ENCODE data around the gene HPD.
"Not testable (repeated sequence)": the region's sequence is repeated elsewhere in the genome, so short reads cannot be mapped to it uniquely, and the experiment has no call there.

HPD gene

DNA sequence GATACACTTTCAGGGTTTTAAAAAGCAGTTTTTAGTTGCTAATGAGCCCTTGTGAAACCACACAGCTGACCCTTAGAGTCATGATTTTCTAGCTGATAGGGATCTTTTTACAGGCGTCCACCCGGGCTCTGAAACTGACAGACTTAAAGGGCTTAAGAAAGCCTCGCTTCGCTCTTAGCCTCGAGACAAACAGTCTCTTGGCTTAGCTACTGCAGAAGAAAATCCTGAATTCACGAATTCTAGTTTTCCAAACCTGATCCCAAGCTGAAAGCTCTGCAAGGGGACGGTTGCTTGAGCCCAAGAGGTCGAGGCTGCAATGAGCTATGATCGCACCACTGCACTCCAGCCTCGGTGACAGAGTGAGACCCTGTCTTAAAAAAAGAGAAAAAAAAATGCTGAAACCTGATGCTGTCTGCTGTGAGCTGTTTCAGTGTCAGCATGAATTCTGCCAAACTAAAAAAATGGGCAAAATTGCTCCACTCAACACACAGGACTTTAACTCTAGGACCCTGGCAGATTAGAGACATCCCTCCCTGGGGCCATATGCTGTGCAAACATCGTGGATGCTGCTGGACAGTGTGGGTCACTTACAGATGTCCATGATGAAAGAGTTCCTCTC is 3.1 kb upstream of the HPD start:
- no peak for DNase-seq

DNA sequence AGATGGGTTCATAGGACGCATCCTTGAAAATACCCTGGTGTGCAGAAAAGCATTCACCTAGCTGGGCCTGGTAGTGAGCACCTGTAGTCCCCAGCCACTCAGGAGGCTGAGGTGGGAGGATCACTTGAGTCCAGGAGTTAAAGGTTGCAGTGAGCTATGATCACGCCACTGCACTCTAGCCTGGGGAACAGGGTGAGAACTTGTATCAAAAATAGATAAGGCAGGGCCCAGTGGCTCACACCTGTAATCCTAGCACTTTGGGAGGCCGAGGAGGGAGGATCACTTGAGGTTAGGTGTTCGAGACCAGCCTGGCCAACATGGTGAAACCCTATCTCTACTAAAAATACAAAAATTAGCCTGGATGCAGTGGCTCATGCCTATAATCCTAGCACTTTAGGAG is 2.0 kb upstream of the HPD start:
- DNase-seq: not testable (repeated sequence)

DNA sequence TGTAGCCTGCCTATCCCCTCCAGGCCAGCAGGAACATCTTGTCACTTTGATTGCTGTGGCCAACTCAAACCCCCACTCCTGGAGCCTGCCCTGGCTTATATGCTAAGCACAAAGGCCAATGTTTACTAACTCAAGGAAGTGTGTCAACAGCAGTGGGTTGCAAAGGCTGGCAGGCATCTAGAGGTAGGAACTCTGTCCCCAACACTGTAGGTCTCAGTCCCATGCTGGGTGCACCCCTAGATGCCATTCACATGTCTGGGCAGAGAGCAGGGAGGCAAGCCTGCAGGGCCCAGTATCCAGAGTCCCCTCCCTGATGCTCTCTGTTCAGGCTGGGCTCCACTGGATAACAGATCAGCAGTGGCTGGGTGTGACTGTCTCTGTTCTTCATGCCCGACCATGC is 1.6 kb upstream of the HPD start:
- DNase-seq: no peak

DNA sequence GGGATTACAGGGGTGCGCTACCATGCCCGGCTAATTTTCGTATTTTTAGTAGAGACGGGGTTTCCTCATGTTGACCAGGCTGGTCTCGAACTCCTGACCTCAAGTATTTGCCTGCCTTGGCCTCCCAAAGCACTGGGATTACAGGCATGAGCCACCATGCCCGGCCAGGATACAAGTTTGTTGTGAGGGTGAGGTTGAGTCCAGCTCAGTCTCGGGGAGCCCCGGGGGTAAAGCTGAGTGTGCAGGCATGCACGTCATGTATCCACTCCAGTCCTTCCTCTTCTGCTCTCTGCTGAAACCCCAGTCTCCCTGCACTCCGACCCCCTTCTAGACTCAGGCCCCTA is 369 bp downstream of the HPD start:
- DNase-seq: no peak

DNA sequence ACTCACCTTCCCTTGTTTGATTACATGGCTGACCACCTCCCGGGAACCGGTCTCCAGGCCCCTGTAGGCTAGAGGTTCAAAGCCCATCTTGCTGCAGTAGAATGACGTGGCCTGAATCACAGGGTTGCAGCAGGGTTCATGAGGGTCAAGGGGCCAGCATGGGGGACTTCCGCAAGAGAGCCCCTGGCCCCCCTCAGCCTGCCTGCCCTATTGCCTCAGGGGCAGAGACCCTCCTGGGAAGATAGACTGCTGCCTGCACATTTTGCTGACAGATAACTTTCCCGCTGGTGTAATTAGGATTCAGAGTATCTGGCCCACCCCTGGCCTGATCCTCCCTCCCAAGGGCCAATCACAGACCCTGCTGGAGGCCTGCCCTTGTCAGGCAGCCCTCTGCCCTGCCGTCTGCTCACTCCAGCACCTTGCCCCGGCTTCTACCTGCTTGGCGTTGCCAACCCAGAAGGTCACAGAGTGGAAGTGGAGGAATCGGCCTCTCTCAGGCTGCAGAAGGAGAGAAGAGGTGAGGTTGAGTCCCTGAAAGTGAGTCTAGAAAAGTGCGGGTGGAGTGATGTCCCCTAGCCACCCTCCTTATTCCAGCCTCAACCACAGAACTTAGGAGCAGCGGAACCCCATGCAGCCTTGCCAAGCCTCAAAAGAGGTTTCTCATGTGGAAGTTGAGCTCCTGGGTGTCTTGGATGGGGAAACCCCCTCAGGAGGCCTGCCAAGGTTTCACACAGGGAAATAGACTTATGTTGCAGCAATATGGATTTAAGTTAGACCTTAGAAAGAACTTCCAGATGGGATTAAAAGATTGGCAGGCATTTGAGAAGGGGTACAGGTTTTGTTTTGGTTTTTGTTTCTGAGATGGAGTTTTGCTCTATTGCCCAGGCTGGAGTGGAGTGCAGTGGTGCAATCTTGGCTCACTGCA is 1.1 kb downstream of the HPD start:
- DNase-seq: peak; percentile 32

DNA sequence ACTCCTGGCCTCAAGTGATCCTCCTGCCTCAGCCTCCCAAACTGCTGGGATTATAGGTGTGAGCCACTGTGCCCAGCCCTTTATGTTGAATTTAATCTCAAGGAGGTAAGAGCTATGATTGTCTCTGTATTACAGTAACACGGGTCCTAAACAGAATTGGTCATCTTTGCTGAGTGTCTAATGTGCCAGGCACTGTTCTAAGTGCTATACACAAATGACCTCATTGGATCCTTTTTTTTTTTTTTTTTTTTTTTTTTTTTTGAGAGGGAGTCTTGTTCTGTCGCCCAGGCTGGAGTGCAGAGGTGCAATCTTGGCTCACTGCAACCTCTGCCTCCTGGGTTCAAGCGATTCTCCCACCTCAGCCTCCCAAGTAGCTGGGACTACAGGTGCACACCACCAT is 6.3 kb downstream of the HPD start:
- not testable (repeated sequence) for DNase-seq

DNA sequence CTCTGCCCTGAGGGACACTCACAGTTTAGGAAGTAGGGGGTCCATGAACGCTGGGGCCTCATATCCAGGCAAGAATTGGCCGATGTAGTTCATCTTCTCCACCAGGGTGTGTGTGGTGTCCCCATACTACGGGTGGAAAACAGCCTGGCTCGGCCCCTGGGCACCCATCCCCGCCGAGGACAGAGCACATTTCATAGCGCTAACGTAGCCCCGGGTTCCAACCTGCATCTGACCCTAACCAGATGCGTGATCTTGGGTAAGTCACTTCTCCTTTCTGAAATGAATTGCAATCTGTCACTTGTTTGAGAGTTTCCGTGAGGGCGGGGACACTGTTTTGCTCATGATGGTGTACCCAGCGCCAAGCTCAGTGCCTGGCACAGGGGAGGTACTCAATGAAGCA is 9.0 kb downstream of the HPD start:
- peak; percentile 36 for DNase-seq

DNA sequence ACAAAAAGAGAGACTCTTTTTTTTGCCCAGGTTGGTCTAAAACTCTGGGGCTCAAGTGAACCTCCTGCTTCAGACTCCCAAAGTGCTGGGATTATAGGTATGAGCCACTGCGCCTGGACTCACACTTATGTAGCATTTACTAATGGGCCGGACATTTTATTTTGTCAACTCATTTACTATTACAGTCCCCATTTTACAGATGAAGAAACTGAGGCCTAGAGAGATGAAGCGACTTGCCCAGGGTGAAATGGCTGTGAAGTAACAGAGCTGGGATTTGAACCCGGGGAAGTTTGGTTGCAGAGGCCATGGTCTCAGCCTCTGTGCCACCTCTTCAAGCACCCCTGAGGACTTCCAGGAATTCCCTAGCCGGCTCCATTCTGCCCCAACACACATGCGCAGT is 9.4 kb downstream of the HPD start:
- no peak for DNase-seq

DNA sequence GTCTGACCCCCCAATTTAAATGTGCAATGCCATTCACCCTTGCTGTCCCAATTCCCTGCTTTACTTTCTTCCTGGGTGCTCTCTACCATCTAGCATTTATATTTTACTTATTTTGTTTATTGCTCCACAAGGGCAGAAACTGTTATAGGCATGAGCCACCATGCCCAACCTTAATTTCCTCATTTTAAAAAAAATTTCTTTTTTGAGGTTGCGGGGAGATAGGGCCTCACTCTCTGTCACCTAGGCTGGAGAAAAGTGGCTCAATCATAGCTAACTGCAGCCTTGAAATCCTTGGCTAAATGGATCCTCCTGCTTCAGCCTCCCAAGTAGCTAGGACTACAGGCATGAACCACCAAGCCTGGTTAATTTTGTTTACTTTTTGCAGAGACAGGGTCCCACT is 13.0 kb downstream of the HPD start:
- DNase-seq: no peak

DNA sequence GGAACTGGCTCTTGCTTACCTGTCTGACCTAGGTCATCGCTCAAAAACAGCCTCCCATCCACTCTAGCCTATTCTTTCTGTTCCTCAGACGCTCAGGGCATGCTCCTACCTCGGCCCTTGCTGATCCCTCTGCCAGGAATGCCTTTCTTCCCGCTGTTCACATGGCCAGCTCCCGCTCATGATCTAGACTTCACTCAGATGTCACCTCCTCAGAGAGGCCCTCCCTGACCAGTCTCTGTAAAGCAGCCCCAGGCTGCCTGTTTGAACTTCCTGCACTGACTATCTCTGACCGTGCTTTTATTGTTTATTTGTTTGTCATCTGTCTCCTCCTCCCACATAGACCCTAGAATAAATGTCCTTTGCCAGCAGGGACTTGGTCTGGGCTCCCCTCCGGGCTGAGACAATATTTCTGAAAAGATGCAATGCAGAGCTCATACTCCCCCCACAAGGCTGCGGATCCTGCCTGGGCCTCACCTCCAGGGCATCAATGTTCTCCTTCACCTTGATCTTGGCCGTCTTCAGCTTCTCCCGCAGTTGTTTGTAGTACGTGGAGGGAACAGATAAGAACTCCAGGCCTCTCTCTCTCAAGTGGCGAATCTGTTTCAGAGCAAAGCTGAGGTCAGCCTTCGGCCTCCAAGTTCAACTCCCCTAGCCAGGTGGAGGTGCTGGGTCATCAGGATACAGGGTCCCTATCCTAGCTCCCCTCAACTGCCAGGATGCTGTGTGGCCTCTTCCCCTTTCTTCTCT is 15.2 kb downstream of the HPD start:
- DNase-seq: no peak

DNA sequence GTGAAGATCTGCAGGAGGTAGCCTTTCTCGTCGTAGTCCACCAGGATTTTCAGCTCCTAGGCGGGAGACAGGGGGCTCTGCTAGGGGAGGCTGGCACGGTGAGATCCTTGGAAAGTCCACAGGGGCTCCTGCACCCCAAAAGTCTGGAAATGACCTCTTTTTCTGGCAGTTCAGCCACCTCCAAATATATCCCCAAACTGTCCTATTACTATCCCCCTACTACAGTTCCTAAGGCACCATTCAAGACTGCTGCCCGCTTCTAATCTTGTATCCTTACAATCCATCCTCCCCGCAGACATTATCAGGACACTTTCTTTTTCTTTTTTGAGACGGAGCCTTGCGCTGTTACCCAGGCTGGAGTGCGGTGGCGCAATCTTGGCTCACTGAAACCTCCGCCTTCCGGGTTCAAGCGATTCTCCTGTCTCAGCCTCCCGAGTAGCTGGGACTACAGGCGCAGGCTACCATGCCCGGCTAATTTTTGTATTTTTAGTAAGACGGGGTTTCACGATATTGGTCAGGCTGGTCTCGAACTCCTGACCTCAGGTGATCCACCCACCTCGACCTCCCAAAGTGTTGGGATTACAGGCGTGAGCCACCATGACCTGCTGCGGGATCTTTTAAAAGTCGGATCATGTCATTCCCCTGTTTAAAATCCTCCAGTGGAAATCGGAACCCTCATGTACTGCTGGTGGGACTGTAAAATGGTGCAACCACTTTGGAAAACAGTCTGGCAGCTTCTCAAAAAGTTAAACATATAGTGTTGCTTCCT is 18.5 kb downstream of the HPD start:
- peak; percentile 40 for DNase-seq

DNA sequence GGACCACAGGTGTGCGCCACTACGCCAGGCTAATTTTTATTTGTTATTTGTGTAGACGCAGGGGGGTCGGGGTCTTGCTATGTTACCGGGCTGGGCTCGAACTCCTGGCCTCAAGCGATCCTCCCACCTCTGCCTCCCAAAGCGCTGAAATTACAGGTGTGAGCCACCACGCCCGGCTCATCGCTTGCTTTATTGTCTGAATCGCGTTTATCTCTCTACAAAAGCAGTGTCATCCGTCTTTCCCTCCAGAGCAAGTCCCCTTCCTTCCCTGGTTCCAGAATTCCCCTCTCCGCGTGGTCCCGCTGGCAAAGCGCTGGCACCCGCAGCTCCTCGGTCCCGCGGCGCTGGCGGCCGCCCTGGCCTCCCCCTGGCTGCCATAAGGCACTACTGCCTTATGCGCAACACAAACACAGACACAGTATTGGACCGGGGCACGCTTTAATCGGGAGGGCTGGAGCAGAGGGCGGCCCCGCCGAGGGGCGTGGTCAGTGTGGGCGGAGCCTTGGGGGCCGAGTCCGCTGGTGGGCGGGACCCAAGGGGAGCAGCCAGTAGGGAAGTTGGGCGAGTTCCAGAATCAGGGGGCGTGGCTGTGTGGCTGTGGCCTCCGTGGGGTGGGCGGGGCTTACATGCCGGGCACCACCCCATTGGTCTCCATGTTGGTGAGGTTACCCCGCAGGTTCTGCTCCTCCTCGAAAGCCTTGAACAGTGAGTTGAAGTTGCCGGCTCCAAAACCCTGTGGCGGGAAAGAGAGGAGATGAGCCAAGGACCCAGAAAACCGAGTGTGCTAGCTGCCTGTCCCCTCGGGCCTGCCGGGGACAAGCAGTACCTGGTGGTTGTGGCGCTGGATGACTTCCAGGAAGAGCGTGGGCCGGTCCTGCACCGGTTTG is 19.3 kb downstream of the HPD start:
- DNase-seq: peak; percentile 100

DNA sequence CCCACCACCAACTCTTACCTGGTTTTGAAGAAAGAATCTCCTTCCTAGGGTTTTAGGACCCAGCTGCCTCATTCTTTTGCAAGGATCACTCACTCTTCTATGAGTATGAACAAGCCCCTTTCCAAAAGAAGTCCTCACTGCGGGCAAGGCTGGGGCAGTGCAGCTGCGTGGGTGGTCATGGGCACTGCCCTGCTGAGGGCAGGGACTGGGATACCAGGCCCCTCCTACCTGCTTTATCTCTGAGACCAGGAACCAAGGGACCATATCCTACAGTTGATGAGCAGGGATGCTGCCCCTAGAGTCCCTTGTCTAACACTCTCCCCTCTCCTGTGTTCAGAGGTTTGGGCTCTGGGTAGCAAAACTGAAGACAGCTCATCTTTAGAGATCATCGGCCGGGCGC is 20.5 kb downstream of the HPD start:
- no peak for DNase-seq

DNA sequence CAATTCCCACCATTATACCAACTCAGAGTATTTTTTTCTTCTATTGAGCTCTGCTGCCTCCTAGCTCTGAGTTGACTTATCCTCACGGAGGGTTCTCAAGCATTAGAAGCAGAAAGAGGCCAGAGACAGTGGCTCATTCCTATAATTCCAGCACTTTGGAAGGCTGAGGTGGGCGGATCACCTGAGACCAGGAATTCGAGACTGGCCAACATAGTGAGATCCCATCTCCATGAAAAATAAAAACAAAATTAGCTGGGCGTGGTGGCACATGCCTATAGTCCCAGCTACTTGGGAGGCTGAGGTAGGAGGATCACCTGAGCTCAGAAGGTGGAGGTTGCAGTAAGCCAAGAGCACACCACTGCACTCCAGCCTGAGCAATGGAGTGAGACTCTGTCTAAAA is 21.0 kb downstream of the HPD start:
- DNase-seq: no peak

DNA sequence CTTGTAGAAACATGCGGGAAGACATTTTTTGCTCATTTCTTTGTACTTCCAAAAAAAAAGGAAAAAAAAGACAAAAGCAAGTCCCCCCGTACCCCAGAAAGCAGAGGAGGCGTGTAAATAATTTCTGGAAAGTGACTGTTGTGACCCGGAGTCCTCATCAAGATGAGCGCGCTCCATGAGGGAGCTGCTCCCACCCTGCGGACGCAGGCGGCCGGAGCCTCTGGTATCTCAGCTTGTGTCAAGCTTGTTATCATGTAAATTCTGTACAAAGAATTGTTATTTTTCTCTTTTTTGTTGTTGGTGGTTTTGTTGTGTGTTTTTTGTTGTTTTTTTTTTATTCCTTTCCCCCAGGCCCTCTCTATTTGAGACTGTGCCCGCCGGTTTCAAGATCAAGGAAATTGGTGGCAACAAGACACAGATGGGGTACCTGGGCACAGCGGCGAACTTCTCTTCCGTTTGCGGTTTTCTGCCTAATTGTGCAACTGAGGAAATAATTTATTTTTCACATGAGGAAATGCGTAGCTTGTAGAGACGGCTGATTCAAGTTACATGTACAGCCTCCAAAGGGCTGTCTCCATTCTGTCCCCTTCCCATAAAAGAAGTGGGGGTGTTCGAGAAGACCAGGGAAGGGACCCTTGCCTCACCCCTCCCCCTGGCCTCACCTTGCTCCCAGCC is 27.0 kb downstream of the HPD start:
- DNase-seq: no peak

DNA sequence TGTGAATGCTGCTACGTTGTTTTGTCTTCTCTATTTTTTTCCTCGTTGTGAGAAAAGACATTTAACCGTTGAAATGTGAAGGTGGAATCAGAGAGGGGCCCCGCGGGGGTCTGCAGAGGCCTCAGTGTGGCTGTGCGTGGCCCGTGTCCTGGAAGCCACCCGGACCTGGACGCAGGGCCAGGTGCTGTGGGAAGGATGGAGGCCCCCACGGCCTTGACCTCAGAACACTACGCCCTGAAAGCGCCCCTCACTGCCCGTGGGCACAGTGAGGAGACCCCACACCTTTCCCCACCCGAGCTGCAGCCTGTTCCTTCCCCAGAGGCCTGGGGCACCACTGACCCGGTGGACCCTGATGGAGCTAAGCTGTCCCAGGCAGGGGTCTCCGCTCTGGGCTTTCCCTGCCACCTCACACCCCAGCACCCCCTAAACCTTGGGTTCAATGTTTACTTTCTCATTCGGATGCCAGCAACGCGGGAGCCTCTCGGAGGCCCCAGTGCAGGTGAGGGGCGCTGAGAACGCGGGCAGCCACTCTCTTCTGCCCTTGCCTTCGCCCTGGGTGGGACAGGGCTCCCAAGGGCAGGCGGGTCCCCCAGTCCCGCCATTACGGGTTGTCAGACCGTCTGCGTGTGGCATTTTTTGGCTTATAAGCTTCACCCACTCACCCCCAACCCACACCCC is 27.9 kb downstream of the HPD start:
- DNase-seq: no peak

DNA sequence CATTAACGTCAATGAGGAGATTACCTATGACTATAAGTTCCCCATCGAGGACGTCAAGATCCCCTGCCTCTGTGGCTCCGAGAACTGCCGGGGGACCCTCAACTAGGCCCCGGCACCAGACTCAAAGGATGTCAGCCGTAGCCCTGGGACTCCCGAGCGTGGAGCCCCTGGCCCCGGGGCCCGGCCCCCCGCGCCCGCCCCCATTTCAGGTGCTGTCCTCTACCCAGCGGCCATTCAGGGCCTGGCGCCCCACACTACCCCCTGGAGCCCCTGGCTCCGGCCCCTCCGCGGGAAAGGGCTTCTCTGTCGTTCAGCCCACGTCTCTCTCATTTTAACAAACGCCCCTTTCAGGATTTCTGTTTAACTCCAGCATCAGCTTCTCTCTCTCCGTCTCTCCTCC is 28.5 kb downstream of the HPD start:
- no peak for DNase-seq

DNA sequence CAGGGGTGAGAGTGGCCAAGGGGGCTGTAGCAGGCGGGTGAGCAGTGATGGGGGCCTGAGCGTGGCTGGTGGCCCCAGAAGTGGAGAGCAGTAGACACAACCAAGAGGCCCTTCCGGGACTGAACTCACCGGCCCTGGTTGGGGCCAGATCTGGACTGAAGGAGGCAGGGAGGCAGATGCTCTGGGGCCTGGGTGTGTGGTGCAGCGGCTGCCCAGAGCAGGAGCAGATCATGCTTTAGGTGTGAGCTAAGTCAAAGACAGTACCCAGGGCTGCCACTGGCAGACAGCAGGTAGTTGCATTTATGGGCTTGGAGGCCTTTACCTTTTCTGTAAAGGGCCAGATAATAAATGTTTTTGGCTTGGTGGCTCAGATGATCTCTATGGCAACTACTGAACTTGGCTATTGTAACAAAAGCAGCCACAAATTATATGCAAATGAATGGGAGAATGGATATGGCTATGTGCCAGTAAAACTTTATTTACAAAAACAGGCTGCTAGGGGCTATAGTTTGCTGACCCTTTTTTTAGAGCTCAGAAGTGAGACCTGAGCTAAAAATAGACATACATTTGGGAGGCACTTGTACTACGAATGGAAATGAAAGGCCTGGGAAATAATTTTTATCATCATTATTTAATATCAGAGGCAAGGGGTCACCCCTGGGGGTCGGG is 29.3 kb downstream of the HPD start:
- no peak for DNase-seq

DNA sequence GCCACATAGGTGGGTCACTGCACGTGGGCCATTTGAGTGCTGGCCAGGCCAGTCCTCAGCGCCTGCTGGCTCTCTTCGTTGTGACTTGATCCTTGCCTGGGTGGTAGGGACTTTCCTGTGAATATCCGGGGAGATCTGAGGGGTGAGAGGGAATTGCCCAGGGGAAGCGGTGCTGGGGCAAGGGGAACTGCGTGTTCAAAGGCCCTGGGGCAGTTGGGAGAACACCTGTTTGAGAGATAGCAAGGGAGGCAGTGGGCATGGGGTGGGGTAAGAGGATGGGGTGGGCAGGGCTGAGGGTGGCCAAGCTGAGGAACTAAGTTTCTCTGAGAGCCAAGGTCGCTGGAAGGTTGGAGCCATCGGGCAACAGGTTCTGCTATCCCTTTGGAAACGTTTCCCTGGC is 29.8 kb downstream of the HPD start:
- DNase-seq: no peak

DNA sequence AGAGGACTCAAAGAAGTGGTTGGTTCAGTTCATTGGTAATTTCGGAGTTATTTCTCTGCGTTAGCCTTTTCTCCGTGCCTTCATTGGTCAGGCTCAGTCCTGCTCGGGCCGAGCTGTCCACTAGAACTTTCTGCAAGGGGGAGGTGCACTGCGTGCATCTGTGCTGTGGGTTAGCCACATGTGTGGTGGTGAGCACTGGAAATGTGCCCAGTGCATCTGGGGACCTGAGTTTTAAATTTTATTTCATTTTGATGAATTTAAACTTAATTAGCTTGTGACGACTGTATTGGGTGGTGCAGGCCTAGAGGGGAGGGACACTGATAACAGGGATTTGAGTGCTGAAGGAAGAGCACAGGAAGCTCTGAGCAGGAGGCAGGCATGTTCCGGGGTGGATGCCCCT is 30.4 kb downstream of the HPD start:
- DNase-seq: no peak
